GM12873 (cell line): ENCODE data around the gene BCAS3.

Experiments
- CTCF ChIP-seq: IDR thresholded peaks from 2 replicates; pipeline ENCODE4 v1.5.1; 2012; ENCODE audit warnings: low read depth, mild to moderate bottlenecking, moderate library complexity, low read length, control low read depth; ENCODE audit not compliant: insufficient read depth; ENCODE audit errors: missing control alignments

BCAS3 gene

DNA sequence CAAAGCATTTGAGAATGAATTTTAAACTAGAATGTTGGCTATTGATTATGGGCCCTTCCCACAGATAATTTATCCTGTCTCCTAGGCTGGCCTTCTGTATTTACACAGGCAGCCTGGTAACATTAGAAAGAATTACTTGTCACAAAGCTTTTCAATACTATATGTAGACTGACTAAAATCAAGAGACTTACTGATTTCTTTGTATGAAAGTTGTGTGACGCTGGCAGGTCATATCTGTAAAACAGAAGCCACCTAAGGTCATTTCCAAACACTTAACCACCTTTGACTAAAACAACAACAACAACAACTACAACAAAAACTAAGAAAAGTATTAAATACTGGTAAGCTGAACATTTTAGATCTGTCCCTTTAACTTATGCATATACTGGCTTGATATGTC lies 393.0 kb downstream of the BCAS3 start:
- no peak for TF ChIP-seq CTCF

- TF ChIP-seq CTCF: no peak
Observed at GRCh38 chr17:61072648-61073047, 395.0 kb downstream of the BCAS3 start.

DNA sequence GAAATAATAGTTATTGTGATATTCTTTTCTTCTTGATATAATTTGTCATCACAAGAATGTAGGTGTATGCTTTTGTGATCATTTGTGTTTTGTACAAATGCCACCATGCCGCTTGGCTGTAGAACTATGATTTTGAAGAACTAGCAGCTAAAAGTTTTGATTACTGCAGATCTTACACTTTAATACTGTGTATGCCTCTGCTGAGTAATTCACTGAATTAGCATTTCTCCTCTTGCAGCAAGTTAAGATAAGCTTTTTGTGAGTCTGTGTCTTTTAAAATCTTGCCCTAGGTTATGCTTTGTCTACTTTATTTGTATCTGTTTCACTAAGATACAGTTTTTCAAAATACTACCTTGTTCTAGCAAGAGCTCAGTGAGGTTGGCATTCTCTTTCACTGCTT lies 395.5 kb downstream of the BCAS3 start:
- TF ChIP-seq CTCF: no peak

- no peak for TF ChIP-seq CTCF
Observed at GRCh38 chr17:61073799-61074513, 396.3 kb downstream of the BCAS3 start.

DNA sequence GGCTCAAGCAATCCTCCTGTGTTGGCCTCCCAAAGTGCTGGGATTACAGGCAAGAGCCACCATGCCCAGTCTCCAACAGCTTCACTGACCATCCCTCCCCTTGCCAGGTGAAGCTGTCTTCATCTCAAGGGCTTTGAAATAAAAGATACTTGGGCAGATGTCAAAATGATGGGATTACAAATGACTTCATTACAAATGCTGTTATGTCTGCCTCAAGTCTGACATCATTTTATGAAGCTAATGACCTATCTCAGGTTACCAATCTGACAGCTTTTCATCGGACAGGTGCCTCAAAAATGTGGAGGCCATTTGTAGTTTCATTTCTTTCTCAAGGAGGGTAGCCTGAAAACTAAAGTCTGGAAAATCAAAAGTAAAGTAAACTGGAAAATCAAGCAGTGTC lies 398.3 kb downstream of the BCAS3 start:
- TF ChIP-seq CTCF: no peak

GRCh38 chr17:61076621-61077031 lies 399.0 kb downstream of the BCAS3 start:
- no peak for TF ChIP-seq CTCF

DNA sequence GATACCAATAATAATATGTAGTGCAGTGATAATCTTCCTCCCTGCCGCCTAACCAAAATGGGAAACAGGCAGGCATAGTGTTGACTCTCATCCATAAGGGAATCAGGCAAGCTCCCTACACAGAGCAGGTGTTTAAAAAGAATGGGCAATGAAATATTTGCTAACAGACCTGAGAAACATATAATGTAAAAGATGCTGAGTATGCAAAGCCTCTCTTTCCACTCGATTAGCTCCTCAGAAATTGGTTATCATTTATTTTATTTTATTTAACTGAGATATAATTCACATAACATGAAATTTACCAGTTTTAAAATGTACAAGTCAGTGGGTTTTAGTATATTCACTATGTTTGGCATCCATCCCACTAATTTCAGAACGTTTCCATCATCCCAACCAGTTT lies 404.3 kb downstream of the BCAS3 start:
- TF ChIP-seq CTCF: no peak
